Nephron (organoid): ENCODE results near the gene ERP27.

ENCODE experiments used
- H3K27ac Mint-ChIP-seq, 3 experiments: 2 replicates each; pipeline ENCODE4 v1.8.0; 2020; ENCODE audit warnings: mixed read lengths in 3 of 3, mild to moderate bottlenecking in 2 of 3, moderate library complexity in 1 of 3
- H3K27me3 Mint-ChIP-seq: 2 replicates; pipeline ENCODE4 v1.8.0; 2021; ENCODE audit warnings: low read depth, mild to moderate bottlenecking, moderate library complexity, mixed read lengths
- H3K36me3 Mint-ChIP-seq: 2 replicates; pipeline ENCODE4 v1.8.0; 2020; ENCODE audit warnings: low read depth, mixed read lengths
- H3K4me1 Mint-ChIP-seq: 2 replicates; pipeline ENCODE4 v1.8.0; 2020; ENCODE audit warnings: mixed read lengths
- H3K4me3 Mint-ChIP-seq, 3 experiments: 2 replicates each; pipeline ENCODE4 v1.8.0; 2020; ENCODE audit warnings: mild to moderate bottlenecking in 3 of 3, mixed read lengths in 3 of 3, moderate library complexity in 2 of 3
- H3K9me3 Mint-ChIP-seq: 2 replicates; pipeline ENCODE4 v1.8.0; 2020; ENCODE audit warnings: mixed read lengths
- TF ChIP-seq, protein P1 (sequence below), 3 experiments: fragments of 200-600 bp; sonication (generic); IDR thresholded peaks; one replicate each; pipeline ENCODE4 v1.5.0; 2021; ENCODE audit warnings: antibody characterized with exemption in 3 of 3; ENCODE audit not compliant: unreplicated experiment in 3 of 3

The ERP27 gene

DNA sequence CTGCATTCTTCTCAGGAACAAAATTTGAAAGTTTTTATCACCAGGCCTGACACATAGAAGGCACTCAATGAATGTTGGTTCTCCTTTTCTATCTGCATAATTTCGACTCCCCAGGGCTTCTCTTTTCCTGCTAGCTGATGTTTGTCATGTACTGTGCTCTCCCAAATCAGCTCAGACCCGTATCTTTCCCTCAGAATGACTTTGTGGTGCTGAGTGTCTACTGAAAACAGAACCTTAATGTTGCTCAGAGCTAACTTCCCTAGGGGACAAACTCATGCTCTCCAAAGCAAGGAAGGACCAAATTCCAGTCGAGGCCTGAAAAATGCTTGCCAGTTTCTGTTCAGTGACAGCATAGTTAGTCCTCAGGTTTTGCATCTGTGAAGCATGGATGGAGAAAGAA lies 21.1 kb upstream of the ERP27 start:
- Mint-ChIP-seq H3K27ac (no peak overlapping the region), H3K4me1 (peaks cover 12% of the 10 kb centered on the region), H3K4me3 (no peak overlapping the region), H3K9me3 (no peaks in the 10 kb centered on the region), H3K36me3 (no peaks in the 10 kb centered on the region), H3K27me3 (no peaks in the 10 kb centered on the region)
- TF ChIP-seq, protein P1, sequence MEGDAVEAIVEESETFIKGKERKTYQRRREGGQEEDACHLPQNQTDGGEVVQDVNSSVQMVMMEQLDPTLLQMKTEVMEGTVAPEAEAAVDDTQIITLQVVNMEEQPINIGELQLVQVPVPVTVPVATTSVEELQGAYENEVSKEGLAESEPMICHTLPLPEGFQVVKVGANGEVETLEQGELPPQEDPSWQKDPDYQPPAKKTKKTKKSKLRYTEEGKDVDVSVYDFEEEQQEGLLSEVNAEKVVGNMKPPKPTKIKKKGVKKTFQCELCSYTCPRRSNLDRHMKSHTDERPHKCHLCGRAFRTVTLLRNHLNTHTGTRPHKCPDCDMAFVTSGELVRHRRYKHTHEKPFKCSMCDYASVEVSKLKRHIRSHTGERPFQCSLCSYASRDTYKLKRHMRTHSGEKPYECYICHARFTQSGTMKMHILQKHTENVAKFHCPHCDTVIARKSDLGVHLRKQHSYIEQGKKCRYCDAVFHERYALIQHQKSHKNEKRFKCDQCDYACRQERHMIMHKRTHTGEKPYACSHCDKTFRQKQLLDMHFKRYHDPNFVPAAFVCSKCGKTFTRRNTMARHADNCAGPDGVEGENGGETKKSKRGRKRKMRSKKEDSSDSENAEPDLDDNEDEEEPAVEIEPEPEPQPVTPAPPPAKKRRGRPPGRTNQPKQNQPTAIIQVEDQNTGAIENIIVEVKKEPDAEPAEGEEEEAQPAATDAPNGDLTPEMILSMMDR (IDR thresholded peaks at IDR 0.05; ENCODE audit: unreplicated experiment in 3 of 3), result no peak

DNA sequence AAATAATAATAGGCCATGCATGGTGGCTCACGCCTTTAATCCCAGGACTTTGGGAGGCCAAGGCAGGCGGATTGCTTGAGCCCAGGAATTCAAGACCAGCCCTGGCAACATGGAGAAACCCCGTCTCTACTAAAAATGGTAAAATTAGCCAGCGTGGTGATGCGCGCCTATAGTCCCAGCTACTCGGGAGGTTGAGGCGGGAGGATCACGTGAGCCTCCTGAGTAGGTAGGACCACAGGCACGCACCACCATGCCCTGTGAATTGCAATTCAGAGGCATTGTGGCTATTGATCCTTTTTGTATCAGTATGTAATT lies 20.7 kb upstream of the ERP27 start:
- TF ChIP-seq, protein P1 (IDR thresholded peaks at IDR 0.05; ENCODE audit: unreplicated experiment in 3 of 3), result no peak
- Mint-ChIP-seq H3K27ac (no peak overlapping the region), H3K9me3 (no peaks in the 10 kb centered on the region), H3K4me1 (peaks cover 12% of the 10 kb centered on the region), H3K36me3 (no peaks in the 10 kb centered on the region), H3K4me3 (no peak overlapping the region), H3K27me3 (no peaks in the 10 kb centered on the region)

DNA sequence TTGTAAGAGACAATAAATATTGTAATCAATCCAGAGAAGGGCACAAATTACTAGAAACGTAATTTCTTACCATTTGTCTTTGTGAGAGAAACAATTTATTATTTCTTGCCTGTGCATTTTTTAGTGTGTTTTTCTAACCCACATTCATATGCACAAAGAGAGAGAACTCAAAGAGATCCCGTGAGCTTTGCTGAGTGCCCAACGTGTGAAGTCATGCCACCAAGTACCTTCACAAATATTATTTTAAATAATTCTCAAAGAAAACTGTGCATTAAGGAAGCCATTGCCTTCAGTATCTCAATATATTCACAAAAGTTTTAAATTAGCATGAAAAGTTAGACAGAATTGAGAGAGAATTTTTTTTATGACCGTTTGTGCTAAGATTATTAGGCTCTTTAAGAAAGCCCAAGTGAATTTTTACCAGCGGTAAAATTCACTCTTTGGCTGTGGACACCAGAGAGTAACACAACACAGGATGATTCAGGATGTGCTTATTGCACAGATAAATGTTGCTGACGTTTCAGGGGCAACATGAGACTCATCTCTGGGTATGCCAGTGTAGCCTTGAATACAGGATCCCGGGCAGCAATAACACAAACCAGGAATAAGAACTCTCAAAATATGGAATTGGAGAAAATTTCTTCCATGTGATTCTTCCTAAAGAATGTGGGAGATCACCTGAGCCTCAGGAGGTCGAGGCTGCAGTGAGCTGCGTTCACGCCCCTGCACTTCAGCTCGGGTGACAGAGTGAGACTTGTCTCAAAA lies 20.2 kb upstream of the ERP27 start:
- Mint-ChIP-seq H3K9me3 (no peaks in the 10 kb centered on the region), H3K4me1 (peaks cover 12% of the 10 kb centered on the region), H3K27me3 (no peaks in the 10 kb centered on the region), H3K4me3 (no peak overlapping the region), H3K36me3 (no peaks in the 10 kb centered on the region), H3K27ac (peak overlapping the region in 1 of 3 experiments; percentile 0)
- TF ChIP-seq, protein P1 (IDR thresholded peaks at IDR 0.05; ENCODE audit: unreplicated experiment in 3 of 3), result no peak

DNA sequence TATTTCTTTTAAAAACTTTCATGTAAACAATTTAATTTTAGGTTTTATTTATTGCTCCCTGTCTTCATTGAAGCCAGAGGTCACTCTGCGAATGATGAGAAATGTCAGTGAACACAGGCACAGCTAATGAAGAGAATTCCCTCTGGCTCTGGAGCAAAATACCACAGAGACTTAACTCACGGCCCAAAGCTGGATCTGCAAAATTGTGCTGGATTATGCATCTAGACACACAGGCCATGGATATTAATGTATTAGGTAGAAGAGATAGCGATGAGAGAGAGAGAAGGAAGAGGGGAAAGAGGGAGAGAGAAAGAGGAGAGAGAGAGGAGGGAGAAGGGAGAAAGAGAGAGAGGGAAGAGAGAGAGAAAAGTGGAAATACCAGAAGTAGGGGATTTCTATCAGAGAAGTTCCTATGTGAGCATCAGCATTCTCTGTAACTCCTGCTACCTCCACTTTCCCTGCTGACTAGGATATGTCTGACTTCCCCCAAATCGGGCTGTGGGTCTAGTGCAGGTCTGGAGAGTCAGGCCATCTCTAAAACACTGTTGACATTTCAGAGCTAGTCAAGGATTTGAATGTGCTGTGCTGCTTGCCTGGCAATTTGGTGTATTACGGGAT lies 19.3 kb upstream of the ERP27 start:
- Mint-ChIP-seq H3K27me3 (no peaks in the 10 kb centered on the region), H3K27ac (peak overlapping the region in 1 of 3 experiments; percentile 0), H3K36me3 (no peaks in the 10 kb centered on the region), H3K4me1 (peaks cover 12% of the 10 kb centered on the region), H3K4me3 (no peak overlapping the region), H3K9me3 (no peaks in the 10 kb centered on the region)
- TF ChIP-seq, protein P1 (IDR thresholded peaks at IDR 0.05; ENCODE audit: unreplicated experiment in 3 of 3), result no peak

DNA sequence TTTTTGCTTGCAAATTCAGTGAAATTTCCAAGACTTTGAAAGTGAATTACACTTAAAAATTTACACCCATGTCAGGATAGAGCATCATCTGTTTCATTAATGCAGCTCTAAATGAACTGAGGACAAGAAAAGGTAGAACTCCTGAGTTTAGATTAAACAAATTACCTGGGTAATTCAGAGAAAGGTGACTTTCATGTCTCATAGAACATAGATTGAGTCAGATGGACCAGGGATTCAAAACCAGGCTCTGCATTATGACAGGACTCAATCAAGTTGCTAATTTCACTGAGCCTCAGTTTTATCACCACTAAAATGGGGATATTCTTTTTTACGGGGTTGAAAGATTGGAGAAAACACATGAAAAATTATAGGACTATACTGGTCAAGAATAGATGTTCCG lies 18.6 kb upstream of the ERP27 start:
- peaks cover 17% of the 10 kb centered on the region for H3K4me1 Mint-ChIP-seq
- no peaks in the 10 kb centered on the region for H3K27me3 Mint-ChIP-seq

More for the DNA sequence above, 18.6 kb upstream of the ERP27 start:
- Mint-ChIP-seq H3K4me3 (no peak overlapping the region), H3K9me3 (no peaks in the 10 kb centered on the region), H3K36me3 (no peaks in the 10 kb centered on the region), H3K27ac (no peak overlapping the region)
- TF ChIP-seq, protein P1 (IDR thresholded peaks at IDR 0.05; ENCODE audit: unreplicated experiment in 3 of 3), result no peak
